Endothelial cell of umbilical vein (primary cell): ENCODE data around the gene WASF2. TPM values are rescaled to one million over a fixed set of nuclear protein-coding genes. Genes with fewer than 3 reads are reported as not detected.

Source experiments
- BruUV-seq: library from RNA; stranded (reverse); fragments of 400-500 nt; replicated peaks from 2 replicates; lab custom pipeline; 2021; lab: Mats Ljungman, UMichigan
- CTCF ChIA-PET: fragments of 300-600, 350-600 bp; sonication (Branson Sonifier 250); formaldehyde crosslinking; loops from one replicate; lab custom pipeline; 2021; ENCODE audit warnings: antibody characterized with exemption, inconsistent platforms; lab: Charles Lee
- POLR2A ChIA-PET: fragments of 300-600, 350-600 bp; sonication (Branson Sonifier 250); formaldehyde crosslinking; loops from one replicate; lab custom pipeline; 2021; ENCODE audit warnings: antibody characterized with exemption, inconsistent platforms; lab: Charles Lee
- DNase-seq: peaks from one replicate; pipeline ENCODE4 v3.0.0-alpha.2; 2011; ENCODE audit warnings: low read depth, low spot score
- FAIRE-seq: peaks from 2 replicates; lab custom pipeline; 2011; peaks lifted over from hg19 to GRCh38; lab: Jason Lieb, UNC
- H2AFZ ChIP-seq: 2 replicates; pipeline ENCODE4 v1.6.0; 2012; ENCODE audit warnings: low read depth, low read length, control low read depth, inconsistent platforms
- H3K27ac ChIP-seq: 2 replicates; pipeline ENCODE4 v1.5.1; 2011; ENCODE audit warnings: low read depth, mild to moderate bottlenecking, control low read depth, low read length, moderate library complexity; ENCODE audit not compliant: insufficient read depth
- H3K27me3 ChIP-seq, 2 experiments: 2 replicates each; pipeline versions ENCODE4 v1.6.0 to v1.6.1; 2011; ENCODE audit warnings: low read length in 2 of 2, mixed read lengths in 1 of 2; ENCODE audit not compliant: control insufficient read depth in 2 of 2, insufficient read depth in 2 of 2
- H3K36me3 ChIP-seq, 2 experiments: 2 replicates in 1 of 2; 3 replicates in 1 of 2; pipeline ENCODE4 v1.5.1; 2011; ENCODE audit warnings: low read length in 2 of 2, mild to moderate bottlenecking in 1 of 2, moderate library complexity in 1 of 2; ENCODE audit not compliant: control insufficient read depth in 2 of 2, insufficient read depth in 2 of 2; ENCODE audit errors: extremely low read depth in 1 of 2
- H3K4me1 ChIP-seq: 3 replicates; pipeline ENCODE4 v1.5.1; 2011; ENCODE audit warnings: mild to moderate bottlenecking, low read length; ENCODE audit not compliant: control insufficient read depth, insufficient read depth; ENCODE audit errors: extremely low read depth
- H3K4me2 ChIP-seq: 2 replicates; pipeline ENCODE4 v1.6.1; 2011; ENCODE audit warnings: low read length, control low read depth, mixed read lengths; ENCODE audit not compliant: insufficient read depth
- H3K4me3 ChIP-seq, 3 experiments: fragments of 200-600 bp in 1 of 3; sonication (generic), shearing (Covaris generic) in 1 of 3; replicated peaks in 1 of 3; 2 replicates each; pipeline ENCODE4 v1.5.1; 2011 to 2016; ENCODE audit warnings: control low read depth in 3 of 3, low read length in 3 of 3, mild to moderate bottlenecking in 2 of 3, inconsistent platforms in 1 of 3, low read depth in 1 of 3, moderate library complexity in 1 of 3; ENCODE audit not compliant: insufficient read depth in 1 of 3
- H3K79me2 ChIP-seq: 2 replicates; pipeline ENCODE4 v1.6.0; 2012; ENCODE audit warnings: low read length, inconsistent platforms; ENCODE audit not compliant: control insufficient read depth, insufficient read depth
- H3K9ac ChIP-seq: replicated peaks from 2 replicates; pipeline ENCODE3; 2011; ENCODE audit warnings: low read length, control low read depth; ENCODE audit not compliant: insufficient read depth; ENCODE audit errors: extremely low read depth
- H3K9me1 ChIP-seq: replicated peaks from 3 replicates; pipeline ENCODE4 v1.6.0; 2011; ENCODE audit warnings: mild to moderate bottlenecking, low read length; ENCODE audit not compliant: control insufficient read depth, insufficient read depth; ENCODE audit errors: extremely low read depth
- H3K9me3 ChIP-seq: replicated peaks from 2 replicates; pipeline ENCODE4 v1.5.1; 2012; ENCODE audit warnings: low read length, inconsistent platforms; ENCODE audit not compliant: control insufficient read depth, insufficient read depth
- H4K20me1 ChIP-seq: replicated peaks from 2 replicates; pipeline ENCODE3; 2011; ENCODE audit warnings: mild to moderate bottlenecking, low read length; ENCODE audit not compliant: control insufficient read depth, insufficient read depth; ENCODE audit errors: extremely low read depth
- EZH2 ChIP-seq: IDR thresholded peaks from 2 replicates; pipeline ENCODE4 v1.6.1; 2012; ENCODE audit warnings: borderline replicate concordance, low read depth, mild to moderate bottlenecking, moderate library complexity, low read length, inconsistent platforms; ENCODE audit not compliant: severe bottlenecking
- FOS ChIP-seq: IDR thresholded peaks from 2 replicates; pipeline ENCODE4 v1.6.1; 2011; ENCODE audit warnings: mild to moderate bottlenecking, low read length, moderate library complexity, borderline replicate concordance; ENCODE audit not compliant: insufficient read depth
- GATA2 ChIP-seq: IDR thresholded peaks from 2 replicates; pipeline ENCODE4 v1.7.0; 2011; ENCODE audit warnings: low read depth, mild to moderate bottlenecking, moderate library complexity, mixed read lengths, low read length; ENCODE audit not compliant: insufficient read length, insufficient read depth
- JUN ChIP-seq: IDR thresholded peaks from 2 replicates; pipeline ENCODE4 v1.6.1; 2011; ENCODE audit warnings: borderline replicate concordance, low read depth; ENCODE audit not compliant: insufficient read length, insufficient read depth
- MYC ChIP-seq: IDR thresholded peaks from one replicate; pipeline ENCODE4 v1.6.1; 2011; ENCODE audit warnings: mild to moderate bottlenecking, low read depth, low read length
- POLR2A ChIP-seq: IDR thresholded peaks from 2 replicates; pipeline ENCODE4 v1.6.1; 2012; ENCODE audit warnings: low read depth, mild to moderate bottlenecking, control low read depth, low read length
- POLR2AphosphoS5 ChIP-seq: IDR thresholded peaks from 2 replicates; pipeline ENCODE4 v1.6.1; 2012; ENCODE audit warnings: low read depth, mild to moderate bottlenecking, control low read depth, low read length, moderate library complexity; ENCODE audit not compliant: insufficient read depth
- dilution Hi-C: fragments of 300-500 bp; cut with MboI; formaldehyde crosslinking; loops from one replicate; pipeline ENCODE4 v1.15.0; 2019; ENCODE audit warnings: low sequenced_read_pairs; ENCODE audit not compliant: extremely low pct_ligation_motif_present
- intact Hi-C: fragments of 100-400 bp; cut with micrococcal nuclease; formaldehyde crosslinking; loops from one replicate; pipeline ENCODE4 v1.10.0; 2022
- polyA plus RNA-seq, 4 experiments: library from polyadenylated mRNA; depleted of rRNA in 3 of 4; stranded (reverse) in 3 of 4; unstranded in 1 of 4; fragments of >200 nt; gene quantifications; 2 replicates each; pipeline versions ENCODE4 v1.2.1 to v1.2.3, GENCODE V29; 2011 to 2012; ENCODE audit warnings: missing spikeins in 1 of 4
- total RNA-seq: library from RNA; stranded (reverse); gene quantifications from 2 replicates; pipeline ENCODE4 v1.2.3, GENCODE V29; 2021
- TF ChIP-seq, protein P1 (sequence below): IDR thresholded peaks from 2 replicates; pipeline ENCODE4 v1.6.1; 2011; ENCODE audit not compliant: insufficient read depth, insufficient read length
- TF ChIP-seq, protein P2 (sequence below), 2 donors: IDR thresholded peaks; 1 replicate in 1 of 2; 2 replicates in 1 of 2; pipeline ENCODE4 v1.5.1; 2011; ENCODE audit warnings: low read length in 2 of 2, mild to moderate bottlenecking in 2 of 2, moderate library complexity in 2 of 2, control low read depth in 1 of 2, inconsistent platforms in 1 of 2, low read depth in 1 of 2; ENCODE audit not compliant: insufficient read depth in 1 of 2; ENCODE audit errors: extremely low read depth in 1 of 2

The WASF2 gene
- total and polyA plus RNA-seq, 2 donors (not counting 3 experiments of a cell fraction or from before 2014, with no cell fraction given): 76.9 to 172 TPM

DNA sequence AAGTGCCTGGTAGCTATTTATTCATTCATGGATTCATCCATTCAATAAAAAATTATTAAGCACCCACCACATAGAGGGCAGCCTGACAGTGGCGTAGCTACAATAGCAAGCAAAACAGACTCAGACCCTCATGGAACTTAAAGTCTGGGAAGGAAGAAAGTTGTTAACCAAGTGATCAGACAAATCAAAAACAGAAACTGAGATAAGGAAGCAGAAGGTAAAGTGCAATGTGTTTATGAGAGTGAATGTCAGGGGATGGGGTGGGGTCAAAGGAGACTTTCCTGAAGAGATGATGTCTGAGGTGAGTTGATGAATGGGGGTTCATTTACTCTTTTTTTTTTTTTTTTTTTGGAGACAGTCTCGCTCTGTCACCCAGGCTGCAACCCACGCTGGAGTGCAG, 2.8 kb upstream of the WASF2 start:
- H3K79me2 ChIP-seq: peaks cover 21% of the 10 kb centered on the region
- no TSS peak for BruUV-seq
- intact Hi-C loops (no loop called here), dilution Hi-C loops (no loop called here)
- no peak for DNase-seq
- ChIA-PET POLR2A (no interaction called here), CTCF (interaction anchor here (0.9 kb wide), 1 partner anchor 76 kb away, joined by 6 read pairs; no protein-coding TSS in a partner anchor)
- H3K27ac ChIP-seq: no peak overlapping the region
- H2AFZ ChIP-seq: no peak overlapping the region
- H3K36me3 ChIP-seq: no peaks in the 10 kb centered on the region
- H3K9me1 ChIP-seq: no peaks in the 10 kb centered on the region
- no peak for FAIRE-seq
- H3K9me3 ChIP-seq: no peaks in the 10 kb centered on the region
- no peak overlapping the region for H3K4me3 ChIP-seq
- H3K4me1 ChIP-seq: peaks cover 12% of the 10 kb centered on the region
- no peak overlapping the region for H3K9ac ChIP-seq
- no peaks in the 10 kb centered on the region for H4K20me1 ChIP-seq
- TF ChIP-seq POLR2AphosphoS5: no peak
- TF ChIP-seq EZH2: no peak
- TF ChIP-seq, protein P1, sequence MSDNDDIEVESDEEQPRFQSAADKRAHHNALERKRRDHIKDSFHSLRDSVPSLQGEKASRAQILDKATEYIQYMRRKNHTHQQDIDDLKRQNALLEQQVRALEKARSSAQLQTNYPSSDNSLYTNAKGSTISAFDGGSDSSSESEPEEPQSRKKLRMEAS: no peak
- no peak for TF ChIP-seq JUN
- TF ChIP-seq, protein P2, sequence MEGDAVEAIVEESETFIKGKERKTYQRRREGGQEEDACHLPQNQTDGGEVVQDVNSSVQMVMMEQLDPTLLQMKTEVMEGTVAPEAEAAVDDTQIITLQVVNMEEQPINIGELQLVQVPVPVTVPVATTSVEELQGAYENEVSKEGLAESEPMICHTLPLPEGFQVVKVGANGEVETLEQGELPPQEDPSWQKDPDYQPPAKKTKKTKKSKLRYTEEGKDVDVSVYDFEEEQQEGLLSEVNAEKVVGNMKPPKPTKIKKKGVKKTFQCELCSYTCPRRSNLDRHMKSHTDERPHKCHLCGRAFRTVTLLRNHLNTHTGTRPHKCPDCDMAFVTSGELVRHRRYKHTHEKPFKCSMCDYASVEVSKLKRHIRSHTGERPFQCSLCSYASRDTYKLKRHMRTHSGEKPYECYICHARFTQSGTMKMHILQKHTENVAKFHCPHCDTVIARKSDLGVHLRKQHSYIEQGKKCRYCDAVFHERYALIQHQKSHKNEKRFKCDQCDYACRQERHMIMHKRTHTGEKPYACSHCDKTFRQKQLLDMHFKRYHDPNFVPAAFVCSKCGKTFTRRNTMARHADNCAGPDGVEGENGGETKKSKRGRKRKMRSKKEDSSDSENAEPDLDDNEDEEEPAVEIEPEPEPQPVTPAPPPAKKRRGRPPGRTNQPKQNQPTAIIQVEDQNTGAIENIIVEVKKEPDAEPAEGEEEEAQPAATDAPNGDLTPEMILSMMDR (IDR thresholded peaks at IDR 0.05; ENCODE audit: extremely low read depth in 1 of 2, insufficient read depth in 1 of 2, low read depth in 1 of 2, low read length in 2 of 2): no peak
- no peak for TF ChIP-seq MYC
- TF ChIP-seq POLR2A: no peak
- no peak for TF ChIP-seq GATA2
- TF ChIP-seq FOS: no peak
- no peaks in the 10 kb centered on the region for H3K27me3 ChIP-seq
- H3K4me2 ChIP-seq: no peak overlapping the region
